ENCODE data around the gene AP2A2.

DNA sequence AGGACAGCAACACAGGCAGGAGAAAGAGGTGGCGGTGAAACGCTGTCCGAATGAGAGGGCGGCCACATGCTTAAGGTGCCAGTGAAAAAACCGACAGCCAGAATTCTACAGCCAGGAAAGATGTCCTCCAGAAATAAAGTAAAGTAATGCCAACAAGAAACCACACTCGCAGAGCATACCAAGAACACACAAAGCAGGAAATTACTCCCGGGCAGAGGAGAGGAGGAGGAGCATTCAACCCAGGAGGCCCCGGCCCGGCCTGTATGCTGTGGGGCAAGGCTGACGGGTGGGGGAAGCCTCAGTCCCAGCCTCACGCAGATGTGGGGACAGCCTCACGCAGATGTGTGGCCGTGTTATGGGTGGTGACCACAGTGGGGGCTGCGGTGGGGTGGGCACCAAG, 43.1 kb upstream of the AP2A2 start:
- TF ChIP-seq EZH2phosphoT487 (IDR thresholded peaks at IDR 0.05; ENCODE audit: borderline replicate concordance, low read depth, low read length), result no peak
- TF ChIP-seq, protein P1, sequence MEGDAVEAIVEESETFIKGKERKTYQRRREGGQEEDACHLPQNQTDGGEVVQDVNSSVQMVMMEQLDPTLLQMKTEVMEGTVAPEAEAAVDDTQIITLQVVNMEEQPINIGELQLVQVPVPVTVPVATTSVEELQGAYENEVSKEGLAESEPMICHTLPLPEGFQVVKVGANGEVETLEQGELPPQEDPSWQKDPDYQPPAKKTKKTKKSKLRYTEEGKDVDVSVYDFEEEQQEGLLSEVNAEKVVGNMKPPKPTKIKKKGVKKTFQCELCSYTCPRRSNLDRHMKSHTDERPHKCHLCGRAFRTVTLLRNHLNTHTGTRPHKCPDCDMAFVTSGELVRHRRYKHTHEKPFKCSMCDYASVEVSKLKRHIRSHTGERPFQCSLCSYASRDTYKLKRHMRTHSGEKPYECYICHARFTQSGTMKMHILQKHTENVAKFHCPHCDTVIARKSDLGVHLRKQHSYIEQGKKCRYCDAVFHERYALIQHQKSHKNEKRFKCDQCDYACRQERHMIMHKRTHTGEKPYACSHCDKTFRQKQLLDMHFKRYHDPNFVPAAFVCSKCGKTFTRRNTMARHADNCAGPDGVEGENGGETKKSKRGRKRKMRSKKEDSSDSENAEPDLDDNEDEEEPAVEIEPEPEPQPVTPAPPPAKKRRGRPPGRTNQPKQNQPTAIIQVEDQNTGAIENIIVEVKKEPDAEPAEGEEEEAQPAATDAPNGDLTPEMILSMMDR (conservative IDR thresholded peaks at IDR 0.05; ENCODE audit: low read length), result no peak

Data from OCI-LY7 (cell line).